IPS DF 6.9 (cell line): Measurements from ENCODE around the gene LY6G5C.

Source experiments
- DNase-seq: peaks from one replicate; pipeline ENCODE4 v3.0.0-alpha.2; 2013; ENCODE audit warnings: low read depth, low spot score
- H3K27ac ChIP-seq: one replicate; pipeline ENCODE4 v1.5.1; 2013; ENCODE audit warnings: low read length, control low read depth
- H3K27me3 ChIP-seq: 2 replicates; pipeline ENCODE4 v1.6.1; 2013; ENCODE audit warnings: mild to moderate bottlenecking, low read length; ENCODE audit not compliant: control insufficient read depth, insufficient read depth
- H3K36me3 ChIP-seq: 2 replicates; pipeline ENCODE4 v1.6.1; 2013; ENCODE audit warnings: low read length; ENCODE audit not compliant: control insufficient read depth, insufficient read depth
- H3K4me1 ChIP-seq: 2 replicates; pipeline ENCODE4 v1.6.1; 2013; ENCODE audit warnings: low read length; ENCODE audit not compliant: control insufficient read depth, insufficient read depth
- H3K4me3 ChIP-seq: 2 replicates; pipeline ENCODE4 v1.5.1; 2013; ENCODE audit warnings: mild to moderate bottlenecking, low read length
- H3K9me3 ChIP-seq: 2 replicates; pipeline ENCODE4 v1.6.1; 2013; ENCODE audit warnings: low read length, inconsistent platforms; ENCODE audit not compliant: control insufficient read depth, insufficient read depth
- WGBS: extraction: QIAGEN DNeasy Blood & Tissue Kit; methylation state at CpG from one replicate; pipeline ENCODE4 v1.1.7; 2013; ENCODE audit warnings: mixed read lengths, missing lambda C conversion rate; ENCODE audit not compliant: insufficient read length, insufficient coverage; 5-methylcytosine and 5-hydroxymethylcytosine counted together

LY6G5C gene

DNA sequence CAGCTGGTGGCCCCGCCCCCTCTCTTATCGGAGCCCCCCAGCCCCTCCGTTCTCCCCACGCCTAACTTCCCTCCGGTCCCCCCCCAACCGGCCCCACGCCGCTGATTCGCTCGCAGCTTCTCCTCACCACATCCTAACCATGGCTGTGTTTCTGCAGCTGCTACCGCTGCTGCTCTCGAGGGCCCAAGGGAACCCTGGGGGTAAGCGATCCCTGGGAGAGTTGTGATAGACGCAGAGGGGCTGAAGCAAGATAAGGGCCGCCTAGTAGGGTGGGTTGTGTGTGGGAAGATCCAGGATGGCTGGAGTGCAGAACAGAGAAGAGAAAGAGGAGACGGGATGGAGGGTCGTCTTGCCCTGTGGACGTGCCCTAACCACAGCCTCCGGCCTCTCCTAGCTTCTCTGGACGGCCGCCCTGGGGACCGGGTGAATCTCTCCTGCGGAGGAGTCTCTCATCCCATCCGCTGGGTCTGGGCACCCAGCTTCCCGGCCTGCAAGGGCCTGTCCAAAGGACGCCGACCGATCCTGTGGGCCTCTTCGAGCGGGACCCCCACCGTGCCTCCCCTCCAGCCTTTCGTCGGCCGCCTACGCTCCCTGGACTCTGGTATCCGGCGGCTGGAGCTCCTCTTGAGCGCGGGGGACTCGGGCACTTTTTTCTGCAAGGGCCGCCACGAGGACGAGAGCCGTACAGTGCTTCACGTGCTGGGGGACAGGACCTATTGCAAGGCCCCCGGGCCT is 42.5 kb upstream of the LY6G5C start, which contains the start of gene MPIG6B:
MPIG6B (plus strand) TSS at position 129 of the 735 bp plus-strand sequence; CDS start at position 140, 11 bp downstream.
- Histone ChIP-seq H3K27me3 (no peaks in the 10 kb centered on the region), H3K36me3 (peaks cover 6% of the 10 kb centered on the region; the same call in 1 of the 2 replicates), H3K4me3 (no peak within 1 kb of the TSS), H3K27ac (no peak within 1 kb of the TSS), H3K4me1 (peaks cover 4% of the 10 kb centered on the region; the same call in 1 of the 2 replicates), H3K9me3 (no peaks in the 10 kb centered on the region)
- no CpG with 5 or more reads among the region's 46 CpGs for WGBS
- no peak for DNase-seq

DNA sequence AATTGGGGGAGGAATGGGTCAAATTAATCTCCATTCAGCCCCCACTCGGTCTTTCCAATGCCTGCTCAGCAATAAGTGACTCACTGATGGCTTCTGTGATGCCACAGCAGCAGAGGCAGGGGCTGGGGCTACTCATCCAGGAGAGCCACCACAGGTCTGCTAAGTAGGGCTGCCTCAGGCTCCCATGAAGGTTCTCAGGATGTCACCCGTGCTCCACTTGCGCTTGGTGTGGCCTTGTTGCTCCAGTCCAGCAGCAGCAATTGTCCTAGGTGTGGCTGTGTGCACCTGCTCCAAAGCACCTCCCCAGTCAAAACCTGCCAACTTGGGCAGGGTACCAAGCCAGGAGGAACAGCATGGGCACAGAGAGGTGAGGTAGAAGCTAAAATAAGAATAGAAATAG is 41.3 kb upstream of the LY6G5C start:
- Histone ChIP-seq H3K4me3 (no peak overlapping the region), H3K27ac (no peak overlapping the region), H3K27me3 (no peaks in the 10 kb centered on the region), H3K4me1 (peaks cover 10% of the 10 kb centered on the region; the same call in 1 of the 2 replicates), H3K36me3 (peaks cover 2% of the 10 kb centered on the region; the same call in 1 of the 2 replicates), H3K9me3 (no peaks in the 10 kb centered on the region)
- no CpG with 5 or more reads among the region's 3 CpGs for WGBS
- DNase-seq = no peak

DNA sequence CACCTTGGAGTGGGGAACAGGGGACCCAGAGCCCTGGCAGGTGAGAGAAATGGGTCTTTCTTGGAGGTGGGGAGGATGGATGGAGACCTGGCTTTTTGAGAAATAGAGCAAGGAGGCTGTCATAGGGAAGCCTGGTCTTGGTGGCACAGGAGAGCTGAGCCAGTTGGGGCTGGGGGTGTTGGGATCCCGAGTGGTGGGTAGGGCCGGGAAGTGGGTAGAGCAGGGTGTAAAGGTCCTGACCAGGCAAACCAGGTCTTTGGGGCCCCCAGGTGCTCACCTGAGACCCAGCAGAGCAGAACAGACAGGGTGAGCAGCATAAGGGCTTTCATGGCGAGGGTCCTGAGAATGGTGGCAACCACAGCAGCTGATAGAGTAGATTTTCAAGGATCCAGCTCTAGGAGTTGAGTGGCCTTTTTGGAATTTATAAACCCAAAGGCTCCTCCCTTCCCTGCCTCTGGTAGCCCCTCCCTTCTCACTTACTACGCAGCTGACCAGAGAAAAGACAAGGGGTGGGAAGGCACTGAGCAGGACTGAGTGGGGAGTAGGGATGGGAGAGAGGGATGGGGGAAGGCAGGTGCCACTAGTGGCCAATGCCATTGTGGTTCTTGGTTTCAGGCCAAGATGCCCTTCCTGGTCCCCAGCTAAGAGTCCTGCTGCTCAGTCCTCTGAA is 40.6 kb upstream of the LY6G5C start, which contains the start of gene LY6G6C:
LY6G6C (minus strand) TSS at position 396 of the 670 bp plus-strand sequence; CDS start at position 329, 67 bp downstream.
- Histone ChIP-seq H3K4me1 (peaks cover 10% of the 10 kb centered on the region; the same call in 1 of the 2 replicates), H3K4me3 (no peak within 1 kb of the TSS), H3K27me3 (no peaks in the 10 kb centered on the region), H3K9me3 (no peaks in the 10 kb centered on the region), H3K27ac (no peak within 1 kb of the TSS), H3K36me3 (peaks cover 2% of the 10 kb centered on the region; the same call in 1 of the 2 replicates)
- WGBS = no CpG with 5 or more reads among the region's 4 CpGs
- DNase-seq = no peak

DNA sequence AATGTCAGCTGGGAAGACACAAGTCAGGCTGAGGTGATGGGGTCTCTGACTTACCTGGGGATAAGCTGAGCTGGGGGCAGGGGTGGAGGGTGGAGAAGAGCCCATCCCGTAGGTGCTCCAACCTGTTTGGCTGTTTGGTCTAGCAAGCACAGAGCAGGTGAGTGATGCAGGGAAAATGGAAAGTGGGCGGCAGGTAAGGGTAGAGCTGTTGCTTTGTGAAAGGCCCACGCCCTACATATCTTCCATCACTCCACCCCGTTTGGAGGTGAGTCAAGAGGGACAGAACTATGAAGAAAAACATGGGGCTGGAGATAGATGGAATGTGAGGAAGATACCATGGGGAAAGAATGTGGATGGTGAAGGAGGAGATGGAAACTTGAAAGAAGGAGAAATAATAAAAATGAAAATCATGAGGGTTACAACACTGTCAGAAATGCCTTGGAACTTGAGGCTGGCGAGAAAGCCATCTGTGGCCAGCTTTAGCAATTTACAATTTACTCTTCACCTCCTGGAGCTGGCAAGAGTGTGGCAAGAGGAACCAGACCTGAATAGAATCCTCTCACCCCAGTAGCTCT is 39.4 kb upstream of the LY6G5C start:
- H3K36me3 ChIP-seq = no peaks in the 10 kb centered on the region
- WGBS = no CpG with 5 or more reads among the region's 5 CpGs
- H3K4me3 ChIP-seq = no peak overlapping the region
- H3K4me1 ChIP-seq = peaks cover 10% of the 10 kb centered on the region; the same call in 1 of the 2 replicates
- H3K27me3 ChIP-seq = no peaks in the 10 kb centered on the region
- no peak for DNase-seq
- H3K27ac ChIP-seq = no peak overlapping the region
- no peaks in the 10 kb centered on the region for H3K9me3 ChIP-seq

DNA sequence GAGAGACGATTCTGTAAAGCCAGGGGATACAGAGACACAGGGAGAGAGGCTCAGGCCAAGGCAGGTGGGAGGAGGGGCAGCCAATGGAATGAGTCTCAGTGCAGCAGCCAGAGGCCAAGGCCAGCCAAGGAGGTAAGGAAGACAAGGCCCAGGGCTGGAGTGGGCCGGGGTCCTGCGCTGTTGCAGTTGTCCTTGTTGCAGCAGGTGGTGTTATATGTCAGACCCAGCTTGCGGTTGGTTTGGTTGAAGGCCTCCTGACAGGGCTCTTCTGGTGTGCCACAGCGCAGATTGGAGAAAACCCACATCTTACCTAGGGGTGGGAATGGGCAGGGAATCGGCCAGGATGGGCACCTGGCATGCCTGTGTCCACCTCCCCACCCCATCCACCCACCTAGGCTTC is 38.1 kb upstream of the LY6G5C start:
- DNase-seq = no peak
- Histone ChIP-seq H3K9me3 (no peaks in the 10 kb centered on the region), H3K27ac (no peak overlapping the region), H3K4me3 (no peak overlapping the region), H3K27me3 (no peaks in the 10 kb centered on the region), H3K36me3 (no peaks in the 10 kb centered on the region), H3K4me1 (peaks cover 12% of the 10 kb centered on the region)
- no CpG with 5 or more reads among the region's 6 CpGs for WGBS

DNA sequence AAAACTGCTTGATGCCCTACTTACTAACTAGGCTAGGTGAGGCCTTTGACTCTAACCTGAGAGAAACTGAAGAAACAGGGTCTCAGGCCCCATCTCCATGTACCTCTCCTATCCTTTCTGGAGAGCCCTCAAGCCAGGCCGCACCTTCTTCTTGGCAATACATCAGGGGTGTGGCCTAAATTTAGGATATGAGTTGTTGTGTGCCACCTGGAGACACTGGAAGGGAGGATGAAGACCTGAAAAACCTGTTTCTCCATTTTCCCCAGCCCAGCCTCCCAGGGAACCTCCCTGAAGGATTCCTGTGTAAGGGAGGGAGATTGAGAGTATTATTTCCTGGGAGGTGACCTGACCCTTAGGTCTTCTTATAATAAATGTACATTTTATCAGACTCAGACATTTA is 37.4 kb upstream of the LY6G5C start:
- no peak overlapping the region for H3K4me3 ChIP-seq
- no peaks in the 10 kb centered on the region for H3K9me3 ChIP-seq
- H3K27ac ChIP-seq = no peak overlapping the region
- peaks cover 16% of the 10 kb centered on the region for H3K4me1 ChIP-seq
- no peaks in the 10 kb centered on the region for H3K27me3 ChIP-seq
- no peaks in the 10 kb centered on the region for H3K36me3 ChIP-seq
- no peak for DNase-seq
- WGBS = no CpG with 5 or more reads among the region's 1 CpG

DNA sequence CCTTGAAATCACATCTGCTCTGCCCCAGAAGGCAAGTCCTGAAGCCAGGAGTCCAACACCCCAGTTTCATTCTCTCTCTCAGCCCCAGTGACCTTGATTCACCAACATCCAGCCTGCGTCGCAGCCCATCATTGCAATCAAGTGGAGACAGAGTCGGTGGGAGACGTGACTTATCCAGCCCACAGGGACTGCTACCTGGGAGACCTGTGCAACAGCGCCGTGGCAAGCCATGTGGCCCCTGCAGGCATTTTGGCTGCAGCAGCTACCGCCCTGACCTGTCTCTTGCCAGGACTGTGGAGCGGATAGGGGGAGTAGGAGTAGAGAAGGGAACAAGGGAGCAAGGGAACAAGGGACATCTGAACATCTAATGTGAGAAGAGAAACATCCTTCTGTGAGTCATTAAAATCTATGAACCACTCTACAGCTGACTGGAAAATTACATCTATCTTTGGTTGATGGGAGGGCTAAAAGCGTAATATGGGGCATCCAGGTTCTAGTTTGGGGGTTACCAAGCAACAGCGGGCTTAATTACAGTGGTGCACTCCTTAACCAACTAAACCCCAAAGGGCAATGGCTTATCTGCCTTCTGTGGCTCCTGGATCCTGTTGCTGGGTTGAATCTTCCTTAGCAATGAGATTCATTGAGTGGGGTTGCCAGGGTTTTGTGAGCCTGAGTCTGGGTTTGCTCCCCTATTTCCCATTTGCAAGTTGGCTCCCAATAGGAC is 36.8 kb upstream of the LY6G5C start:
- WGBS = no CpG with 5 or more reads among the region's 10 CpGs
- Histone ChIP-seq H3K4me3 (no peak overlapping the region), H3K36me3 (no peaks in the 10 kb centered on the region), H3K27me3 (no peaks in the 10 kb centered on the region), H3K9me3 (no peaks in the 10 kb centered on the region), H3K4me1 (peaks cover 16% of the 10 kb centered on the region), H3K27ac (no peak overlapping the region)
- no peak for DNase-seq

DNA sequence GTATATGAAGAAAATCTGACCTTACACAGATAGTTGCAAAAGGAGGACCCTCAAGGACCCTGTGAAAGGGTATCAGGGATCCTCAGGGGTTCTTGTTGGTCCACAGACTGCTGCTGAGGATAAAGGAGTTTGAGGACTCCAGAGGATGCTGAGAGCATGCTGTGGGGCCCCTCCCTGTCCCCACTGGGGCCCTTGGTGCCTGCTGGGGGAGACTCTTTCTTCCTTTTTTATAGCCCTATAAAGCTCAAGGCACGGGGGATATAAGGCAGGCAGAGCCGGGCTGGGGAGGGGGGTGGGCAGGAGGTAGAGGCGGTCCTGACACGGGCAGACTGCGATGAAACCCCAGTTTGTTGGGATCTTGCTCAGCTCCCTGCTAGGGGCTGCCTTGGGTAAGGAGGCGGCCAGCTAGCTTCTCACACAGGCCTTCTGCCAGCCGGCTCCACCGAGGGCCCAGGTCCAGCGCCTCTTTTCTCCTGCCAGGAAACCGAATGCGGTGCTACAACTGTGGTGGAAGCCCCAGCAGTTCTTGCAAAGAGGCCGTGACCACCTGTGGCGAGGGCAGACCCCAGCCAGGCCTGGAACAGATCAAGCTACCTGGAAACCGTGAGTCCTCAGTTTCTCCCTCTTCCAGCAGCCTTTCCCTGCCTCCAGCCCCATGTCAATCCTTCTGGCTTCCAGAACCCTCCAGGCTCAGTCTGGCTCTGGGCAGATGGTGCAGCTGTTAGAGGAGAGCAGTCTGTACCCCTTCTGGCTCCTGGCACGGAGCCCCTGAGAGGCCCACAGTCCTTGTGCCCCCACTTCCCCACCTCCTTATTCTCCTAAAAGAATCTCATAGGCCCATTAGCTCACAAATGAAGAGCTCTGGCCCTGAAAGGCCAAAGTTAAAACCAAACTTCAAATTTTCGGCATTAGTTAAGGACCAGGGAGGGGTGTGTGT is 34.4 kb upstream of the LY6G5C start, which contains the start of gene LY6G6D:
LY6G6D (plus strand) TSS at position 327 of the 937 bp plus-strand sequence; CDS start at position 335, 8 bp downstream.
- no peak within 1 kb of the TSS; the same call in 1 of the 2 replicates for H3K4me3 ChIP-seq
- WGBS = no CpG with 5 or more reads among the region's 16 CpGs
- peaks cover 16% of the 10 kb centered on the region for H3K4me1 ChIP-seq
- no peak within 1 kb of the TSS for H3K27ac ChIP-seq
- H3K36me3 ChIP-seq = no peaks in the 10 kb centered on the region
- DNase-seq = no peak
- no peaks in the 10 kb centered on the region for H3K27me3 ChIP-seq
- H3K9me3 ChIP-seq = no peaks in the 10 kb centered on the region

DNA sequence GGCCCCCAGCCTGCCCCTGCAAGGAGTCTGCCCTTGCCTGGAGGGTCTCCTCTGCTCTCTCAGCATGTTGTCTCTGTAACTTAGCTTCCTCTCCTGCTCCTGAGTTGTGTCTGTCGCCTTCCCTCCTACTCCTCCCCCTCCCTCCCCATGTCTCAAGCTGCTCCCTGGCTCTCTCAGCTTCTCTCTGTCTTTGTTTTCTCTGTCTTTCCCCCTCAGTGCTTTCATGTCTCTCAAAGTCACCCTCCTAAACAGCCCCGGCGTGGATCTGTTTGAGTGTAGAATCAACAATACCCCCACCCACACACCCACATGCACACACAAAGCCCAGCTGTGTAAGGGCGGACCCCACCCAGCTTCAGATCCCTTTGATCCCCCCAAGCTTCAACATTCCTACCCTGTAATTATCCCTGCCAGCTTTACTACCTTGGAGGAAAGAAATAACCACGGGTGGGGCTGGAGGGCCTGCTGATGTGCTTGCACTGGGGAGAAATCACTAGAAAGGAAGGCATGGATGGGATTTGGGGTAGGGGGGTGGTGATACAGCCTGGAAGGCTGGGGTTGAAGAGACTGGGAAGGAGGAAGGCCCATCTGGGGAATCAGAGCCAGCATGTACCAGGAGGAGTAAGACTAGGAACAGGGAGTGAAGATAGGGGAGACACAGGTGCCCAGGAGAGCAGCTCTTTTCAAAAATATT is 33.3 kb upstream of the LY6G5C start:
- H3K4me1 ChIP-seq = peaks cover 16% of the 10 kb centered on the region
- no peaks in the 10 kb centered on the region for H3K27me3 ChIP-seq
- no peaks in the 10 kb centered on the region for H3K9me3 ChIP-seq
- no CpG with 5 or more reads among the region's 5 CpGs for WGBS
- H3K27ac ChIP-seq = no peak overlapping the region
- no peak for DNase-seq
- H3K36me3 ChIP-seq = no peaks in the 10 kb centered on the region
- no peak overlapping the region for H3K4me3 ChIP-seq
